Measurements from ENCODE around the gene ANGPTL4. TPM values are rescaled to one million over a fixed set of nuclear protein-coding genes. Genes with fewer than 3 reads are reported as not detected.
A peak's percentile ranks its signal among the peaks of the same experiment; 100 is the strongest.
"Not testable (repeated sequence)": the region's sequence is repeated elsewhere in the genome, so short reads cannot be mapped to it uniquely, and the experiment has no call there.

ANGPTL4 gene
- total and polyA plus RNA-seq, 9 of the 15 experiments (the other 6 are each of a cell fraction or from before 2014, with no cell fraction given) = 0.05 to 0.77 (median 0.22) TPM; not detected in 4

- TF ChIP-seq YBX1 (IDR thresholded peaks at IDR 0.05) (0 out of 2 replicates have a peak, but pooled peaks have one; percentile 41), LCOR (CRISPR knock-in tag; IDR thresholded peaks at IDR 0.05) (no peak), CREBBP (IDR thresholded peaks at IDR 0.05; ENCODE audit: low read depth, low read length) (no peak), HDAC1 (IDR thresholded peaks at IDR 0.05) (0 out of 4 replicates have a peak, but pooled peaks of 1 of the 2 experiments have one; percentile 45)
These were observed 11.7 kb upstream of the ANGPTL4 start (continued) for GRCh38 chr19:8352134-8352827.

GRCh38 chr19:8352845-8353244, 11.1 kb upstream of the ANGPTL4 start:
- H3K36me3 ChIP-seq (ENCODE audit: control insufficient read depth, insufficient read depth, low read length); H4K20me1 ChIP-seq (replicated peaks; ENCODE audit: control insufficient read depth, insufficient read depth, low read length); FAIRE-seq; H3K4me2 ChIP-seq (ENCODE audit: insufficient read depth, low read length); H3K9ac ChIP-seq (ENCODE audit: insufficient read depth in 1 of 2, low read depth in 2 of 2, low read length in 2 of 2); BruUV-seq (replicated peaks); DNase-seq (ENCODE audit: extremely low read depth in 1 of 4, low spot score in 3 of 4); H3K4me3 ChIP-seq; H3K79me2 ChIP-seq (ENCODE audit: control insufficient read depth, insufficient read depth, low read length); ATAC-seq; H3K9me3 ChIP-seq (replicated peaks; ENCODE audit: control insufficient read depth, insufficient read depth, low read depth, low read length); in situ Hi-C loops (cut with MboI); H3K27ac ChIP-seq (ENCODE audit: extremely low read depth, low read depth, low read length); H3K9me1 ChIP-seq (ENCODE audit: control insufficient read depth, insufficient read depth, low read length); H2AFZ ChIP-seq (ENCODE audit: low read depth, low read length): not testable (repeated sequence)
- peaks cover 2 to 11% of the 10 kb centered on the region in 2 experiments; a peak in 4 of 5 replicates for H3K27me3 ChIP-seq (ENCODE audit: control insufficient read depth in 2 of 2, insufficient read depth in 2 of 2, low read length in 2 of 2)
- intact Hi-C loops (cut with micrococcal nuclease) = loop anchor here (5.0 kb wide), 2 partner anchors 154 to 224 kb away; partner anchors contain the start of gene MYO1F
- TF ChIP-seq NRF1 (conservative IDR thresholded peaks at IDR 0.05 in 1 of 2, IDR thresholded peaks at IDR 0.05 in 1 of 2) = 0 out of 4 replicates have a peak, but pooled peaks of 1 of the 2 experiments have one; percentile 1
- 13% methylated on average over 5 of the region's 5 CpGs for WGBS (ENCODE audit: insufficient coverage, low coverage, missing lambda C conversion rate)
- POLR2A ChIA-PET = interaction anchor here (0.6 to 1.7 kb wide), 5 partner anchors 10 to 1822 kb away, joined by 3 to 8 read pairs (median 3); partner anchors contain the start of genes ANGPTL4, NDUFA7, RAB11B and RPS28
- CTCF ChIA-PET (ENCODE audit: low intra/inter-chr PET ratio) = interaction anchor here (0.6 to 2.2 kb wide), 3 partner anchors 17 to 233 kb away, joined by 3 to 8 read pairs (median 3); no protein-coding TSS in a partner anchor
- peaks cover 9 to 18% of the 10 kb centered on the region in 2 experiments; a peak in 4 of 5 replicates for H3K4me1 ChIP-seq (replicated peaks in 1 of 2; ENCODE audit: control insufficient read depth in 2 of 2, insufficient read depth in 2 of 2, low read length in 2 of 2)
